ENCODE results near the gene LEKR1.
"Not testable (repeated sequence)": the region's sequence is repeated elsewhere in the genome, so short reads cannot be mapped to it uniquely, and the experiment has no call there.

Gene LEKR1

GRCh38 chr3:156888576-156888975, 62.4 kb downstream of the LEKR1 start:
- no peak for TF ChIP-seq CTCF (IDR thresholded peaks at IDR 0.05; ENCODE audit: low read depth, low read length)
- no peak for DNase-seq (ENCODE audit: extremely low read depth, low read depth)

GRCh38 chr3:156892701-156893100, 66.5 kb downstream of the LEKR1 start:
- TF ChIP-seq CTCF (IDR thresholded peaks at IDR 0.05; ENCODE audit: low read depth, low read length): no peak
- no peak for DNase-seq (ENCODE audit: extremely low read depth, low read depth)

GRCh38 chr3:156895374-156895773, 69.2 kb downstream of the LEKR1 start:
- DNase-seq (ENCODE audit: extremely low read depth, low read depth): not testable (repeated sequence)

GRCh38 chr3:156897851-156898250, 71.7 kb downstream of the LEKR1 start:
- DNase-seq (ENCODE audit: extremely low read depth, low read depth): not testable (repeated sequence)

- no peak for DNase-seq (ENCODE audit: extremely low read depth, low read depth)
- no peak for TF ChIP-seq CTCF (IDR thresholded peaks at IDR 0.05; ENCODE audit: low read depth, low read length)
Measured at GRCh38 chr3:156898296-156898880, 72.2 kb downstream of the LEKR1 start.

- TF ChIP-seq CTCF (IDR thresholded peaks at IDR 0.05; ENCODE audit: low read depth, low read length): no peak
- DNase-seq (ENCODE audit: extremely low read depth, low read depth): no peak
Measured at GRCh38 chr3:156899951-156900350, 73.8 kb downstream of the LEKR1 start.

- no peak for DNase-seq (ENCODE audit: extremely low read depth, low read depth)
- no peak for TF ChIP-seq CTCF (IDR thresholded peaks at IDR 0.05; ENCODE audit: low read depth, low read length)
Measured at GRCh38 chr3:156902916-156903315, 76.8 kb downstream of the LEKR1 start.

GRCh38 chr3:156906275-156906674, 80.1 kb downstream of the LEKR1 start:
- DNase-seq (ENCODE audit: extremely low read depth, low read depth): no peak
- no peak for TF ChIP-seq CTCF (IDR thresholded peaks at IDR 0.05; ENCODE audit: low read depth, low read length)

Measured in AG09319 (cell line).